ENCODE data around the gene NFIX.

DNA sequence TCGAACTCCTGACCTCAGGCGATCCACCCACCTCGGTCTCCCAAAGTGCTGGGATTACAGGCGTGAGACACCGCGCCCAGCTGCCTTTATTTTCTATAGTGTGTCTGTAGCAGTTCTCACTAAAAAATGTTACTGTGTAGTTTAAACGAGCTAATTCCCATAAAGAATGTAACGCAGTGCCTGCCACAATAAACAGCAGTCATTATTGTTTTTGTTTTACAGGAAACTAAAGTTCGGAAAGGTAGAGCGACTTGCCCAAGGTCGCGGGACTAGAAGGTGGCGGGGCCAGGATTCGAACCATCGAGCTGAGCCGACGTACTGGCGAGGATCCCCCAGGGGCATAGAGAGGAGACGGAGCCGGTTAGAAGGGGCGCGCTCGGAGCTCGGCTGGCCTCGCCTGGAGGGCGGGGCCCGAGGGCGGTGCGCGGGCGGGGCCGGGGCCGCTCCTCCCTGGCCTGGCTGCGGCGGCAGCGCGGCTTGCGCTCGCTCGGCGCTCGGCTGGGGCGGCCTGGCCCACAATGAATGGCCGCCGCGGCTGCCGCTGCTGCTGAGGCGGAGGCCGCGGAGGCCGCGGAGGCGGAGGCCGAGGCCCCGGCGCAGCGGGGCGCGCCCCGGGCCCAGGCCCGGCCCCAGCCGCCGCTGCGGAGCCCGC is 122.6 kb downstream of the NFIX start, which contains the start of gene NACC1:
- TF ChIP-seq, protein P1, sequence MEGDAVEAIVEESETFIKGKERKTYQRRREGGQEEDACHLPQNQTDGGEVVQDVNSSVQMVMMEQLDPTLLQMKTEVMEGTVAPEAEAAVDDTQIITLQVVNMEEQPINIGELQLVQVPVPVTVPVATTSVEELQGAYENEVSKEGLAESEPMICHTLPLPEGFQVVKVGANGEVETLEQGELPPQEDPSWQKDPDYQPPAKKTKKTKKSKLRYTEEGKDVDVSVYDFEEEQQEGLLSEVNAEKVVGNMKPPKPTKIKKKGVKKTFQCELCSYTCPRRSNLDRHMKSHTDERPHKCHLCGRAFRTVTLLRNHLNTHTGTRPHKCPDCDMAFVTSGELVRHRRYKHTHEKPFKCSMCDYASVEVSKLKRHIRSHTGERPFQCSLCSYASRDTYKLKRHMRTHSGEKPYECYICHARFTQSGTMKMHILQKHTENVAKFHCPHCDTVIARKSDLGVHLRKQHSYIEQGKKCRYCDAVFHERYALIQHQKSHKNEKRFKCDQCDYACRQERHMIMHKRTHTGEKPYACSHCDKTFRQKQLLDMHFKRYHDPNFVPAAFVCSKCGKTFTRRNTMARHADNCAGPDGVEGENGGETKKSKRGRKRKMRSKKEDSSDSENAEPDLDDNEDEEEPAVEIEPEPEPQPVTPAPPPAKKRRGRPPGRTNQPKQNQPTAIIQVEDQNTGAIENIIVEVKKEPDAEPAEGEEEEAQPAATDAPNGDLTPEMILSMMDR (IDR thresholded peaks at IDR 0.05) = peak in 1 of 7 experiments; percentile 15
- TF ChIP-seq POLR2A (IDR thresholded peaks at IDR 0.05) = peak in 1 of 3 donors; percentile 12

Data from body of pancreas (tissue), 4 donors.